Gastrocnemius medialis (tissue), 4 donors: Measurements from ENCODE around the gene CIITA.

Experiments
- CTCF ChIP-seq, 5 experiments: fragments of 450-650 bp in 3 of 5; fragments of 200-600 bp in 2 of 5; sonication (generic) in 2 of 5; IDR thresholded peaks in 4 of 5; conservative IDR thresholded peaks in 1 of 5; 1 replicate in 4 of 5; 2 replicates in 1 of 5; pipeline ENCODE4 v1.5.1; 2016 to 2019; ENCODE audit warnings: antibody characterized with exemption in 5 of 5, mild to moderate bottlenecking in 3 of 5, moderate library complexity in 3 of 5
- POLR2A ChIP-seq, 2 donors: fragments of 450-650 bp; IDR thresholded peaks; one replicate each; pipeline ENCODE4 v1.6.1; 2017; ENCODE audit warnings: antibody characterized with exemption in 2 of 2, mild to moderate bottlenecking in 2 of 2, moderate library complexity in 2 of 2

GRCh38 chr16:10983159-10983558 lies 106.2 kb downstream of the CIITA start:
- peak in 1 of 5 experiments; percentile 11 for TF ChIP-seq CTCF (IDR thresholded peaks at IDR 0.05 in 4 of 5, conservative IDR thresholded peaks at IDR 0.05 in 1 of 5)
- TF ChIP-seq POLR2A (IDR thresholded peaks at IDR 0.05), result no peak
